ENCODE measurements around the gene SLC25A33.

SLC25A33 gene

GRCh38 chr1:9600861-9601834 is 61.9 kb downstream of the SLC25A33 start:
- DNase-seq (ENCODE audit: low read depth in 3 of 3): no peak

GRCh38 chr1:9601942-9602793 is 62.9 kb downstream of the SLC25A33 start:
- DNase-seq (ENCODE audit: low read depth in 3 of 3): no peak

GRCh38 chr1:9602794-9603167 is 63.5 kb downstream of the SLC25A33 start:
- no peak for DNase-seq (ENCODE audit: low read depth in 3 of 3)

GRCh38 chr1:9603307-9603706 is 64.0 kb downstream of the SLC25A33 start:
- DNase-seq (ENCODE audit: low read depth in 3 of 3): no peak

- DNase-seq (ENCODE audit: low read depth in 3 of 3): no peak
Observed at GRCh38 chr1:9603766-9604753, 64.8 kb downstream of the SLC25A33 start.

- no peak for DNase-seq (ENCODE audit: low read depth in 3 of 3)
Observed at GRCh38 chr1:9604836-9605235, 65.6 kb downstream of the SLC25A33 start.

GRCh38 chr1:9605946-9606455 is 66.7 kb downstream of the SLC25A33 start:
- DNase-seq (ENCODE audit: low read depth in 3 of 3): no peak

- no peak for DNase-seq (ENCODE audit: low read depth in 3 of 3)
Observed at GRCh38 chr1:9606458-9606857, 67.2 kb downstream of the SLC25A33 start.

GRCh38 chr1:9606948-9607347 is 67.7 kb downstream of the SLC25A33 start:
- DNase-seq (ENCODE audit: low read depth in 3 of 3): no peak

- no peak for DNase-seq (ENCODE audit: low read depth in 3 of 3)
Observed at GRCh38 chr1:9607352-9607751, 68.1 kb downstream of the SLC25A33 start.

- no peak for DNase-seq (ENCODE audit: low read depth in 3 of 3)
Observed at GRCh38 chr1:9609998-9610397, 70.7 kb downstream of the SLC25A33 start.

GRCh38 chr1:9610548-9610947 is 71.3 kb downstream of the SLC25A33 start:
- no peak for DNase-seq (ENCODE audit: low read depth in 3 of 3)

GRCh38 chr1:9611716-9612115 is 72.5 kb downstream of the SLC25A33 start:
- no peak for DNase-seq (ENCODE audit: low read depth in 3 of 3)

- DNase-seq (ENCODE audit: low read depth in 3 of 3): no peak
Observed at GRCh38 chr1:9612162-9612845, 73.0 kb downstream of the SLC25A33 start.

- no peak for DNase-seq (ENCODE audit: low read depth in 3 of 3)
Observed at GRCh38 chr1:9612871-9613624, 73.8 kb downstream of the SLC25A33 start.

- DNase-seq (ENCODE audit: low read depth in 3 of 3): no peak
Observed at GRCh38 chr1:9613625-9614299, 74.5 kb downstream of the SLC25A33 start.

- no peak for DNase-seq (ENCODE audit: low read depth in 3 of 3)
Observed at GRCh38 chr1:9615316-9616063, 76.2 kb downstream of the SLC25A33 start.

- no peak for DNase-seq (ENCODE audit: low read depth in 3 of 3)
Observed at GRCh38 chr1:9618909-9619679, 79.8 kb downstream of the SLC25A33 start.

Data from stimulated activated CD4-positive, alpha-beta T cell treated with anti-CD3 and anti-CD28 coated beads, TNF-alpha, amount 100 ng/mL, for 4 hours (primary cell).